Brain microvascular endothelial cell (primary cell): Measurements from ENCODE around the gene SAMD4A.

ENCODE experiments used
- DNase-seq: peaks from one replicate; pipeline ENCODE4 v3.0.0-alpha.2; 2020
- H3K27ac ChIP-seq: fragments of 250-450 bp; sonication (Bioruptor Pico); 2 replicates; pipeline ENCODE4 v1.5.1; 2020; ENCODE audit warnings: mild to moderate bottlenecking, moderate library complexity
- H3K27me3 ChIP-seq: fragments of 250-450 bp; sonication (Bioruptor Pico); replicated peaks from 2 replicates; pipeline ENCODE4 v1.5.1; 2020; ENCODE audit warnings: mild to moderate bottlenecking
- H3K36me3 ChIP-seq: fragments of 250-450 bp; sonication (Bioruptor Pico); replicated peaks from 2 replicates; pipeline ENCODE4 v1.5.1; 2020; ENCODE audit warnings: mild to moderate bottlenecking
- H3K4me3 ChIP-seq: 2 replicates; pipeline ENCODE4 v1.5.1; 2011; ENCODE audit warnings: low read depth, mild to moderate bottlenecking, control low read depth, low read length, moderate library complexity
- in situ Hi-C: cut with HindIII; loops from 2 replicates; pipeline ENCODE4 v1.10.0; 2017; ENCODE audit warnings: low sequenced_read_pairs, low pct_ligation_motif_present
- TF ChIP-seq, protein P1 (sequence below): IDR thresholded peaks from 2 replicates; pipeline ENCODE4 v1.5.1; 2011; ENCODE audit warnings: low read depth, mild to moderate bottlenecking, moderate library complexity, low read length, control low read depth, inconsistent platforms; ENCODE audit errors: missing control alignments

SAMD4A gene

DNA sequence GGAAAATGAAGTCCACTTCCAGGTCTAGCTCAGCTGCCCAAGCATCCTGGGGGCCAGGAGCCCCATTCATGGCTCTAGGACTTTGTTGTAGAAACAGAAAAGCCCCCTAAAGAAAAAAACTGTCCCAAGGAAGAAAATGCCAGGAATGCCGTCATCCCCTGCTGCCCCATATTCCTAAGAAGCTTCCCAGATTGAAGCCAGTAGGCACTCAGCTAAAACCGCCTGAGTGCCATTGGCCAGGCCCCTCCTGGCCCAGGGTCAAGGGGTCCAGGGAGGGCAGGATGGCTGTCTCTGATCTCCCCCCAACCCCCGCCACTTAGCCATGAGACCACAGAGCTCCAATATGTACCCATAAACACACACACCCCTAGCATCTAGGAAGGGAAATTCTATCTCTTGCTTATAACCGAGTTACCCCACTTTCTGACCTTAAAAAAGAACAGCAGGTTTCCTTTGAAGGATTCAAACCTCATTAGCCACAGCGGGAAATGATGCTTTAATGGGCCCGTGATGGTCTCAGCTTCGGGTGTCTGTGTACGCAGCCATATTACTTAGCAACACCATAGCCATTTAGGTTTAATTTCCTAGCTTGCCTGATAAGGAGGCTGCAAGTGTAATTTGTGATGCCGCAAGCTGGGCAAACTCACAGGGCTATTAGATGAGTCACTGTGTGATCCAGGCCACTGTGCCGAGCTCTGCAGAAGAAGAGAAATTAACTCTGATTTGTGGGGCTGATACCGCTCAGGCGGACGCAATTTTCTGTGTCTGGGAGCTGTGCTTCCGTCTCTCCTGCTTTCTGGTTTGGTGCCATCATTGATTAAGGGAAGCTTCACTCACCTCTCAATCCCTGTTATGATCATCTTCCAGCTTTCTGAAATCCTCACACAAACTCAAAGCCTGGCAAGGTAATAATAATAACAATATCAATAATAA is 251.5 kb downstream of the SAMD4A start:
- H3K27ac ChIP-seq = no peak overlapping the region
- no peak overlapping the region for H3K4me3 ChIP-seq
- in situ Hi-C loops = no loop called here
- peak; percentile 68 for DNase-seq
- H3K36me3 ChIP-seq = no peaks in the 10 kb centered on the region
- H3K27me3 ChIP-seq = no peaks in the 10 kb centered on the region
- TF ChIP-seq, protein P1, sequence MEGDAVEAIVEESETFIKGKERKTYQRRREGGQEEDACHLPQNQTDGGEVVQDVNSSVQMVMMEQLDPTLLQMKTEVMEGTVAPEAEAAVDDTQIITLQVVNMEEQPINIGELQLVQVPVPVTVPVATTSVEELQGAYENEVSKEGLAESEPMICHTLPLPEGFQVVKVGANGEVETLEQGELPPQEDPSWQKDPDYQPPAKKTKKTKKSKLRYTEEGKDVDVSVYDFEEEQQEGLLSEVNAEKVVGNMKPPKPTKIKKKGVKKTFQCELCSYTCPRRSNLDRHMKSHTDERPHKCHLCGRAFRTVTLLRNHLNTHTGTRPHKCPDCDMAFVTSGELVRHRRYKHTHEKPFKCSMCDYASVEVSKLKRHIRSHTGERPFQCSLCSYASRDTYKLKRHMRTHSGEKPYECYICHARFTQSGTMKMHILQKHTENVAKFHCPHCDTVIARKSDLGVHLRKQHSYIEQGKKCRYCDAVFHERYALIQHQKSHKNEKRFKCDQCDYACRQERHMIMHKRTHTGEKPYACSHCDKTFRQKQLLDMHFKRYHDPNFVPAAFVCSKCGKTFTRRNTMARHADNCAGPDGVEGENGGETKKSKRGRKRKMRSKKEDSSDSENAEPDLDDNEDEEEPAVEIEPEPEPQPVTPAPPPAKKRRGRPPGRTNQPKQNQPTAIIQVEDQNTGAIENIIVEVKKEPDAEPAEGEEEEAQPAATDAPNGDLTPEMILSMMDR = no peak

DNA sequence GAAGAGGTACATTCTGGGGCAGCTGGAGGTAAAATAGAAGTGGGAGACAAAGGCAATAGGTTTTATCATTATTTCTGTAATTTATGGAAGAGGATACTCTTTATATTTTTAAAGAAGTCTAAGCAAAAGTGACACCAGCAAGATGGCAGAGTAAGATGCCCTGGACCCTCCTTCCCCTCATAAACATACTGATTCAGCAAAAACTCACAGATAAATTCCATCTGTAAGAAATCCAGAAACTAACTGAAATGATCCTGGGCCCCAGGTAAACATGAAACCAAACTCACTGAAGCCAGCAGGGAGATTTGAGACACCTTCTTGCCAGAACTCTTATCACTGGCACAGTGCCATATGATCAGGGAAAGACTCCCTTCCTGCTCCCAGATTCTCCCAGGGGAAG is 255.8 kb downstream of the SAMD4A start:
- H3K27ac ChIP-seq = no peak overlapping the region
- in situ Hi-C loops = no loop called here
- H3K4me3 ChIP-seq = no peak overlapping the region
- H3K27me3 ChIP-seq = no peaks in the 10 kb centered on the region
- no peak for DNase-seq
- TF ChIP-seq, protein P1 = no peak
- no peaks in the 10 kb centered on the region for H3K36me3 ChIP-seq

DNA sequence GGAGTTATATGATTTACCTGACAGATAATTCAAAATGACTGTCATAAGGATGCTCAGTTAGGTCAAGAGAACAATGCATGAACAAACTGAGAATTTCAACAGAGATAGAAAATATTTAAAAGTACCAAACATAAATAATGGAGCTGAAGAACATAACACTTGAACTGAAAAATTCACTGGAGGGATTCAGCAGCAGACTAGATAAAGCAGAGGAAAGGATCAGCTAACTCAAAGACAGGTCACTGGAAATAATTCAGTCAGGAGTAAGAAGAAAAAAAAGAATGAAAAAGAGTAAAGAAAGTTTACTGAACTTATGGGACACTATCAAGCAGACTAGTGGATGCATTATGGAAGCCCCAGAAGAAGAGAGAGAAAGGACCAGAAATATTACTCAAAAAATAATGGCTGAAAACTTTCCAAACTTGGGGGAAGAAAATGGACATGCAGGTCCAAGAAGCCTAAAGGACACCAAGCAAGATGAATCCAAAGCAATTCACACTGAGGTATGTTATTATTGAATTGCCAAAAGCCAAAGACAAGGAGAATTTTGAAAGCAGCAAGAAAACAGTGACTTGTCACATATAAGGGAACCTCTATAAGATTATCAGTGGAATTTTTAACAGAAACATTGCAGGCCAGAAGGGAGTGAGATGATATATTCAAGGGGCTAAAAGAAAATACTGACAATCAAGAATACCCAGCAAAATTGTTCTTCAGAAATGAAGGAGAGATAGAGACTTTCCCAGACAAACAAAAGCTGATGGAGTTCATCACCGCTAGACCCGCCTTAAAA is 257.0 kb downstream of the SAMD4A start:
- Histone ChIP-seq H3K27ac (no peak overlapping the region), H3K4me3 (no peak overlapping the region), H3K36me3 (no peaks in the 10 kb centered on the region), H3K27me3 (no peaks in the 10 kb centered on the region)
- DNase-seq = no peak
- in situ Hi-C loops = no loop called here
- TF ChIP-seq, protein P1 = no peak

DNA sequence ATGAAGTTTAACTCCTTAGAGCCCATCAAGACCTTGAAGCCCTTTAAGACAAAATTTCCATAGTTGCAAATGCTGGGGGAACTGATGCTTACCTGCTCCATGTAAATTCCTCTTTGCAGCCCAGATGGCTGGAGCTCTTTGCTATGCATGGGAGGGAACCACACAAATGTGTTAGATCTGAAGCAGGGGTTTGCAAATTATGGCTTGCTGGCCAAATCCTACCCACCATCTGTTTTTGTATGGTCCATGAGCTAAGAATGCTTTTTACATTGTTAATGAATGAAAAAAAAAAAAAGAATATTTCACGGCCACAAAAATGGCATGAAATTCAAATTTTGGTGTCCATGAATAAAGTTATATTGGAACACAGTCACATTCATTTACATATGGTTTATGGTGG is 261.1 kb downstream of the SAMD4A start:
- Histone ChIP-seq H3K4me3 (no peak overlapping the region), H3K27me3 (no peaks in the 10 kb centered on the region)
- TF ChIP-seq, protein P1 = no peak

DNA sequence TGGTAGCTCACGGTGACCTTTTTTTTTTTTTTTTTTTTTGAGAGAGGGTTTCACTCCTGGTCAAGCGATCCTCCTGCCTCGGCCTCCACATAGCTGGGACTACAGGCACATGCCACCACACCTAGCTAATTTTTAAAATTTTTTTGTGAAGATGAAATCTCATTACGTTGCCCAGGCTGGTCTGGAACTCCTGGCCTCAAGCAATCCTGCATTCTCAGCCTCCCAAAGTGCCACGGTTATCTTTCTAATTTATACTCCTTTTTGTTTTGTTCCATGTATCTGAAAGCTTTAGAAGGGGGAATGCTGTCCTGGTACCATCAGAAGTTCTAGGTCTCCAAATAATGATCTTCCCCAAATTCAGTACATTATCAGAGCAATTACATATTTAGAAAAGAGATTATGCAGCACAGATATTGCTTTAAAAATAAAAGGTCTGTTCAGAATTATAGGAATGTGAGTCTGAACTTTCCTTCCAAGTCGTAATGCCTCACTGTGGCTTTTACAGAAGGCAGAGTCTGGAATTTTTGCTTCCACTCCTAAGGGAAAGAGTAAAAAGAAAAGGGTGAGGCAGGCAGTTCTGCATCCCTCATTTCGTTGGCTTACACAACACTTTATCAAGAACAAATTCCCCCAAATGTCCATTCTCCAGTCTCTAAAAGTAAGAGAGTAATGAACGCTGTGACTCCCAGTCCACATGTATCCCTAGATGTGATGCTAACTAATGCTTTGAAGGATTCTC is 262.7 kb downstream of the SAMD4A start:
- in situ Hi-C loops = no loop called here
- no peak for DNase-seq
- Histone ChIP-seq H3K4me3 (no peak overlapping the region), H3K36me3 (no peaks in the 10 kb centered on the region), H3K27ac (no peak overlapping the region), H3K27me3 (no peaks in the 10 kb centered on the region)
- TF ChIP-seq, protein P1 = no peak

More for the DNA sequence above, 261.1 kb downstream of the SAMD4A start:
- H3K27ac ChIP-seq = no peak overlapping the region
- in situ Hi-C loops = no loop called here
- H3K36me3 ChIP-seq = no peaks in the 10 kb centered on the region
- DNase-seq = no peak
